ENCODE measurements around the gene LHFPL3.

GRCh38 chr7:104482362-104483037 lies 154.1 kb downstream of the LHFPL3 start:
- TF ChIP-seq CTCF (IDR thresholded peaks at IDR 0.05): no peak
- TF ChIP-seq POLR2A (IDR thresholded peaks at IDR 0.05): no peak

Data from adrenal gland (tissue), 5 donors.